Fibroblast of upper back skin (primary cell): ENCODE data around the gene PTP4A2.
"Not testable (repeated sequence)": the region's sequence is repeated elsewhere in the genome, so short reads cannot be mapped to it uniquely, and the experiment has no call there.

Experiments
- DNase-seq: peaks from one replicate; pipeline ENCODE4 v3.0.0-alpha.2; 2013

The PTP4A2 gene

DNA sequence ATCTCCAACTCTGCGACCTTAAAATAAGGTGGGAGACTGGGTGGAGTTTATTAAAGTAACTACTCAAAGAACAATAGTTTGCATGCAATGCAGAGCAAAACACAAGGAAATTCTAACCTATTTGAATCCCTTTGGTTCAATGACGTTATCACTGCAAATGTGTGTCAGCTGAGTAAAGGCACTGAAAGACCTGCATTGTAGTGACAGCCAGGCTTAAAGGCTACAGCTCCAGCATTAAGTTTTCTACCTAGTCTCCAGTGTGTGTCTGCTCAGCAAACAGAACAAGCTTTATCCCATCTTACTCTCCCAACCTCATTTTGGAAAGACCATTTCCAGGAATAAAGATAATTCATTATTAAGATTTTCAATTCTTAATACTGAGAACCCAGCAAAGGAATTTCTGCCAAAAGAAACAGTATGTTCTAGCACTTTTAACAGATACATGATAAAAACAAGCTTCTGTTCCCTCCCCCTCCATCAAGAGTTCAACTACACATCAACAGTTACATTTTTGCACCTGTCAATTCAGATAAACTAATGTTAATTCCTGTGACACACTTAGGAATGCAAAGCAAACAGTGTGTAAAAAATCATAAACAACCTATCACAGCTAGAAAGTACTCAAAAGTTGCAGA is 14.2 kb downstream of the PTP4A2 start:
- no peak for DNase-seq

DNA sequence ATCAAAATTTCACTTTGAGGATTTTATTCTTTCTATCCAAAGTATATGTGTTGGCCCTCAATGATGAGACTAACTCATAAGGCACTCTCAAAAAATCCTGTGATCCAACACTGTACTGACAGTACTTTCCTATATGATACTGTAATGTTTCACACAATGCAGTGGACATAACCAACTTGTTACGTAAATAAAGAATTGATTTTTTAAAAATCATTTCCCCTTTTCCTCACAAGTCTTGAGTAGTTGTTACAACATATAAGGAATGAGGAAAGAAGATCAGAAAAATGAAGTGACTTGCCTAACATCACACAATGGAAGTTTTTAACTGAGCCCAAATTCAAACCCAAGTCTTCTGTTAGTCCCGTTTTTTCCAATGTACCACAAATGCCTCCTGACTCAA is 17.2 kb downstream of the PTP4A2 start:
- DNase-seq = no peak

- DNase-seq = no peak
These were observed 18.6 kb downstream of the PTP4A2 start for GRCh38 chr1:31919591-31919990.

DNA sequence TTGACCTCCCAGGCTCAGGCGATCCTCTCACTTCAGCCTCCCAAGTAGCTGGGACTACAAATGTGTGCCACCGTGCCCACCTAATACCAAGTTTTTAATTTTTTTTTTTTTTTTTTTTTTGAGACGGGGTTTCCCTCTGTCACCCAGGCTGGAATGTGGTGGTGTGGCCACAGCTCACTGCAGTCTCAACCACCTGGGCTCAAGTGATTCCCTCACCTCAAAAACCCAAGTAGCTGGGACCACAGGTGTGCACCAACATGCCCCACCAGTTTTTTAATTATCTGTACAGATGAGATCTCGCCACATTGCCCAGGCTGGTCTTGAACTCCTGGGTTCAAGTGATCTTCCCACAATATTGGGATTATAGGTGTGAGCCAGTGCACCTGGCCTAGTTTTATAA is 22.7 kb downstream of the PTP4A2 start:
- no peak for DNase-seq

- DNase-seq = no peak
These were observed 24.2 kb downstream of the PTP4A2 start for GRCh38 chr1:31913968-31914367.

GRCh38 chr1:31912839-31913239 is 25.3 kb downstream of the PTP4A2 start:
- DNase-seq = no peak

DNA sequence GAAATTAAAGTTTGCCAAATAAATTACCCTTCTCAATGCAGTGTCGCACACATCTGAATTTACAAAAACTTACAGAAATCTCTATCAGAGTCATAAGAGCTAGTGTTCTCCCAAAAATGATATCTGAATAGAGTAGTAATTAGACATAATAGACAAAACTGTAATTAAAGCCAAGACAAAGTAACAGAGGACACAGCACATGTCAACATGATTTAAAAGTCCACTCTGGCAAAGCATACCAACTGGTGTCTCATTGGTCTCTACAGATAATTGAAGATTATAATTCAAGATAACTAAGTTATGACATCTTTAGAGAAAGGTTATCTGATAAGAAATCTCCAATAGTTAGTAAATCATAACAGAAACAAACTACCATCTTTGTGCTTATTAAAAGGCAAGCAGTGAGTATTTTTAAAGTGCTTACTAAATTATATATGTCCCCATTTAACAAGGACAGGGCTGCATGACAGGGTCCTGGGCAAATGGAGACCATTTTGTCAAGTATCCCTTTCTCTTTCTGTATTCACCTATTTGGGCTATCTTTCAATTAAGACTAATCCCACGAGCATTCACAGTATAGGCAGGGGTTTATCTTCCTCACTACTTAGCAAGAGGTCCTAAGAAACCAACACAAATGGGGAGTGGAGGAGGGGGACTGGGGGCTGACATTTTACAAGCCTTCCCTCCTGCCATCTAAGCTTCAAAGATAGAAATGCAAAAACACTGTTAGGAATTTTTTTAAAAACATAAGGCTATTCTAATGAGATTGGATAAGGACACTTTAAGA is 26.0 kb downstream of the PTP4A2 start:
- DNase-seq = no peak

DNA sequence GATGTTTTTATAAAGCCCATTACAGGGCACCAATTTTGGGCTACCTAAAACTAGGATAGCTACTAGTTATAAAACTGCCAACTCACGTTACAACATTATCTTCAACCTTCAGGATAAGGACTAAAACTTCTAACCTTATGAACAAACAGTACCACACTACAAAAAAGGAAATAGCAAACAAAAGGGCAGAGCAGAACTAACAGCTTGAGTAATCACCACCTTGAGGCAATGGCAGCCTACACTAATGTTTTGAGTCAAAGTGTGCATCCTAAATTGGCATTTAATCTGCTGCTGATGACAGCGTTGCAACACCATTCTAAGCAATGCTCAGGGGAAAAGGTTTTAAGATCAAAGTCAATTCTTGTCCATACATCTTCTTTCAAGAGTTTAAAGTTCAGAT is 27.2 kb downstream of the PTP4A2 start:
- DNase-seq = no peak

DNA sequence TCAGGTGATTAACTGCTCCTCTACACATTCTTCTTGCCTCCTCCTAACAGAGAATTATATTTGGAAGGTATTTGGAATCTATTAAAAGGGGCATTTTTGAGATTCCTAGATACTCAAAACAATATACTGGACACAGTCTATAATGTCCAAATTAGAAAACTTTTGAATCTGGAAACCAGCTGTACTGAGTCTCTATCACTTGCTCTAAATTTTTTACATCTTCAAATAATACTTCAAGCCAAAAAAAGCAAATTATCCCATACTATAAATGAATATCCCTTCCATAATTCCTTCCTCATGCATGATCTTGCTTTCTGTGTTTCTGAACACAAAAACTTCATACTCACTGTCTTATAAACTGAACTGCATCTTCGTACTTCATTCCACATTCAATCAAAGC is 28.5 kb downstream of the PTP4A2 start:
- no peak for DNase-seq

GRCh38 chr1:31906557-31906956 is 31.6 kb downstream of the PTP4A2 start:
- DNase-seq = no peak

DNA sequence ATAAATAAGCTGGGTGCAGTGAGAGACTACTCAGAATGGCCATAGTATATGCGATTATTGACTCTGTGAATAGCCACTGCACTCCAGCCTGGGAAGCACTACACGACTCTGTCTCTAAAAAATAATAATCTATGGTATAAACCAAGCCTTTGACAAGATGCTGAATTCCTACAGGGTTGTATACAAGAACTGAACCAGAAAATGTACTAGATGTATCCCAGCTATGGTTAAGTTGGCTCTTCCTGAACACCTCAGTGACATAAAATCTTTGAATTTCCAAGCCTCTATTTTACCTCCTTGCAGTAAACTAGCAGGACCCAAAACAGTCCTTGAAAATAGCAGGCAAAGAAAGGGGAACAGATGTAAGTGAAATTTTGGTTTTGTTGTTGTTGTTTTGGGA is 32.5 kb downstream of the PTP4A2 start:
- DNase-seq = no peak

GRCh38 chr1:31905093-31905509 is 33.1 kb downstream of the PTP4A2 start:
- no peak for DNase-seq

DNA sequence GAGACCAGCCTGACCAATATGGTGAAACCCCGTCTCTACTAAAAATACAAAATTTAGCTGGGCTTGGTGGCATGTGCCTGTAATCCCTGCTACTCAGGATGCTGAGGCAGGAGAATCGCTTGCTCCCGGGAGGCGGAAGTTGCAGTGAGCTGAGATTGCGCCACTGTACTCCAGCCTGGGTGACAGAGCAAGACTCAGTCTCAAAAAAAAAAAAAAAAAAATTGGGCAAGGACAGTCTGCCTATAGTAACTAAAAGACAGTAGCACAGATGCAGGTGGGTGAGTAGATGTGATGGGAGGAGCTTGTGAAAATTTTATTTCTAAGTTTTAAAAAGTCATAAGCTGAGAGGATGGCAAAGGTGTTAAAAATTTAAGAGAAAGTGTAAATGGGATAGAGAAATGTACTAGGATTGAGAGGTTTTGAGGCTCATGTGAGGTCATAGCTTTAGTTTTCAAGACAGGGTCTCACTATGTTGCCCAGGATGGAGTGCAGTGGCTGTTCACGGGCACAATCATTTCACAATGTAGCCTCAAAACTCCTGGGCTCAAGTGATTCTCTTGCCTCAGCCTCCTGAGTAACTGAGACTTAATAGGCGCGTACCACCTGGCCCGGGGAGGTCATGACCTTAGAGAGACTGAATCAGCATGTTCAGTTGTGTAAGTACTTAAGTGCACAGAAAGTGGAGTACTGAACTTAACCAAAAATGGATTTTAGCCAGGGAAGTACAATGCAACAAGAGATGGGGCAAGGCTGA is 33.7 kb downstream of the PTP4A2 start:
- no peak for DNase-seq

DNA sequence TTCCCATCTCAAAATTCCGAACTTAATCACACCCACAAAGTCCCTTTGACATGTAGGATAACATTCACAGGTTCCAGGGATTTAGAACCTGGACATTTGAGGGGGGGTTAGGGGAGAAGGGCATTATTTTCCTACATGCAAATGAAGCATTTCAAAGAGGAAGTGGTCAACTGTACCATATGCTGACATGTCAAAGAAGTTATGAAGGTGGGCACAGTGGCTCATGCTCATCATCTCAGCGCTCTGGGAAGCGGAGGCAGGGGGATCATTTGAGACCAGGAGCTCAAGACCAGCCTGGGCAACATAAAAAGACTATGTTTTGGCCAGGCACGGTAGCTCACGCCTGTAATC is 35.7 kb downstream of the PTP4A2 start:
- no peak for DNase-seq

DNA sequence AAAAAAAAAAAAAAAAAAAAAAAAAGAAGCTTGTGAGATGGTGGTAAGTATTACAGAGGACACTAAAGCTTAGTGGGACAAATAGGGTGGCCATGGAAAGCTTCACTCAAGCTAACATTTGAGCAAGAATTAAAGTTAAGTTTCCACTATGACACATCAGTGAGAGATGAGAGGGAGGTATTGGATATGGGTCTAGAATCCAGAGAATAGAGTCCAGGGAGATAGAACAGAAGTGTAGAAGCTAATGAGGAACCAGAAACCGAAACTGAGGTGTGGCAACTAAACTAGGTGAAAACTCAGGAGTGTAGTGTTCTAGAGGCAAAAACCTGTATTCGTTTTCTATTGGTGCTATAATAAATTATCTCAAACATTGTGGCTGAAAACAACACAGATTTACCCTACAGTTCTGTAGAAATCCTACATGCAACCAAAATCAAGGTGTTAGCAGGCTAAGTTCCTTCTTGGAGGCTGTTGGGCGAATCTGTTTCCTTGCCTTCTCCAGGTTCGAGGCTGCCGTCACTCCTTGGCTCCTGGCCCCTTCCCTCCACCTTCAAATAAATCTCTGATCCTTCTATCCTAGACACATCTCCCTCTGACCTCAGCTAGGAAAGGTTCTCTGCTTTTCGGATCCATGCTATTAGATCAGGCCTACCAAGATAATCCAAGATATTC is 36.2 kb downstream of the PTP4A2 start:
- no peak for DNase-seq

- DNase-seq = no peak
These were observed 37.4 kb downstream of the PTP4A2 start for GRCh38 chr1:31900790-31901189.

DNA sequence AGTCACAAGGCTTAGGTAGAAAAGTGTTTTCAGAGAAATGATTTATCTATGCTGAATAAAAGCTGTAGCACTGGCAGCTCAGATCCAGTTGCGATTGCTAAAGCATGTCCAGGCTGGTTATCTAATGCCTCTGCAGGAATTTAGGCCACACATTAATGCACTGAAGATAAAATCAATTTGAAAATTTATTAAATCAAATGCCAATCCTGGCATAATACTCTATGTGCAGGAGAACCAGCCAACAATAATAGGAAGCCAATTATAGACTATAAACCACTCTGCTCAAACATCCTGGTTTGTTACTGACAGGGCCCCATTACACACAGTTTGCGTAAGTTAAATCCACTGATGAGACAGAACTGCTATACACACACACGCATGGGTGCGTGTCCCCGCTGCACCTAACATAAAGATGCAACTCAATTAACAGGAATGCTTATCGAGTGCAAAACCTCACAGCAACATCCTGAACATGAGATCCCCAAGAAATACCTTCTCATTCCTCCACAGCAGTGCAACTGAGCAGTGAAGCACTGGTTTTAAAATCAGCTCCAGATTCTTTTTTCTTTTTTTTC is 40.6 kb downstream of the PTP4A2 start:
- DNase-seq = no peak

- not testable (repeated sequence) for DNase-seq
These were observed 42.5 kb downstream of the PTP4A2 start for GRCh38 chr1:31895474-31896198.

- no peak for DNase-seq
These were observed 46.9 kb downstream of the PTP4A2 start for GRCh38 chr1:31891280-31891679.

DNA sequence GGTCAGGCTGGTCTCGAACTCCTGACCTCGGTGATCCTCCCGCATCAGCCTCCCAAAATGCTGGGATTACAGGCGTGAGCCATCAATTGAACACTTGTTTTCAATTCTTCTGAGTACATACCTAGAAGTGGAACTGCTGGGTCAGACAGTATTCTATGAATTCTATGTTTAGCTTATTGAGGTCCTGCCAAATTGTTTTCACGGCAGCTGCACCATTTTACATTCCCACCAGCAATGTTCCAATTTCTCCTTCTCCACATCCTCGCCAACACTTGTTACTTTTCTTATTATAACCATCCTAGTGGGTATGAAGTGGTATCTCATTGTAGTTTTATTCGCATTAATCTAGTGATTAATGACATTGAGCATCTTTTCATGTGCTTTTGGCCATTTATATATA is 49.9 kb downstream of the PTP4A2 start:
- no peak for DNase-seq

- no peak for DNase-seq
These were observed 51.3 kb downstream of the PTP4A2 start for GRCh38 chr1:31886866-31887265.

GRCh38 chr1:31885851-31886250 is 52.3 kb downstream of the PTP4A2 start:
- DNase-seq = no peak
